Fibroblast of gingiva (primary cell): ENCODE results near the gene PLA2G5.
A peak's percentile ranks its signal among the peaks of the same experiment; 100 is the strongest.
"Not testable (repeated sequence)": the region's sequence is repeated elsewhere in the genome, so short reads cannot be mapped to it uniquely, and the experiment has no call there.

Experiments used
- DNase-seq: peaks from one replicate; pipeline ENCODE4 v3.0.0-alpha.2; 2011; ENCODE audit warnings: low read depth

PLA2G5 gene

GRCh38 chr1:20117236-20117635 lies 47.2 kb downstream of the PLA2G5 start:
- no peak for DNase-seq

DNA sequence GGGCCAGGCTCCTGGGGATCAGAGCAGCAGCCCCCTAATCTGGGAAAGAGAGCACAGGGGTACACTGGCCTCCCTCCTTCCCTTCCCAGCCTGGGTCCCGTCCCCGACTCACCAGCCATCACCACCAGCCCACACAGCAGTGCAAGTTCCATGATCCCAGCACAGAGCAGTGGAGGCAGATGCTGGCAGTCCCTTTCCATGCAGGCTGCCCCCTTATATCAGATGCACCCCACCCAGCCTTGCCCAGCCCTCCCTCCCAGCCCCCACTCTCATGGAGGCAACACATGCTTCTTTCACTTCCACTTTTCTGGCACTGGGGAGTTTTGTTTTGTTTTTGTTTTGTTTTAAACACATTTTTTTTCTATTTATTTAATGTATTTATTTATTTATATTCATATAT lies 49.4 kb downstream of the PLA2G5 start, which contains the start of gene PLA2G2D:
TSS of gene PLA2G2D (minus strand) at position 190 of the 400 bp plus-strand sequence. CDS start at position 152, 38 bp downstream.
- no peak for DNase-seq

- DNase-seq = no peak
Measured at GRCh38 chr1:20120796-20121195, 50.8 kb downstream of the PLA2G5 start.

DNA sequence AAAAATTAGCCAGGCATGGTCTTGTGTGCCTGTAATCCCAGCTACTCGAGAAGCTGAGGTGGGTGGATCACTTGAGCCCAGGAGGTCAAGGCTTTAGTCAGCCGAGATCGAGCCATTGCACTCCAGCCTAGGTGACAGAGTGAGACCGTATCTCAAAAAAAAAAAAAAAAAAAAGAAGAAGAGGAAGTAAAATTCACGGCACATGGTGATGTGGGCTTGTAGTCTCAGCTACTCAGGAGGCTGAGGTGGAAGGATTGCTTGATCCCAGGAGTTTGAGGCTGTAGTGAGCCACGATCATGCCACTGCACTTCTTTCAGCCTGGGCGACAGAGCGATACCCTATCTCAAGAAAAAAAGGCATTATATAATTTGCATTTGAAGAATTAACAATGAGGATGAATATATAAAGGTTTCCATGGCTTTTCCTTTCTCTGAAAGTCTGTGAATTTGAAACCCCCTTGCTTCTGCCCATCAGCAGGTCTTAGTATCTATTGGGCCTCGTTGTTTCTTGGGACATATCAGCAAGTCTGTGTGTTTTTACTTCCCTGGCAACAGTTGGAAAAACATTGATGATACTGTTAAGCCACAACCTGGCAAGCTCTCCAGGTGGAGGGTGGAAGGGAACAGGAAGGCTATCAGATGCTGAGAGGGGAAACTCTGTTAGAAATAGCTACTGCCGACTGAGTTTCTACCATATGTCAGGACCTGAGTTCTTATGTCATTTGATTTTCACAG lies 53.9 kb downstream of the PLA2G5 start:
- no peak for DNase-seq

DNA sequence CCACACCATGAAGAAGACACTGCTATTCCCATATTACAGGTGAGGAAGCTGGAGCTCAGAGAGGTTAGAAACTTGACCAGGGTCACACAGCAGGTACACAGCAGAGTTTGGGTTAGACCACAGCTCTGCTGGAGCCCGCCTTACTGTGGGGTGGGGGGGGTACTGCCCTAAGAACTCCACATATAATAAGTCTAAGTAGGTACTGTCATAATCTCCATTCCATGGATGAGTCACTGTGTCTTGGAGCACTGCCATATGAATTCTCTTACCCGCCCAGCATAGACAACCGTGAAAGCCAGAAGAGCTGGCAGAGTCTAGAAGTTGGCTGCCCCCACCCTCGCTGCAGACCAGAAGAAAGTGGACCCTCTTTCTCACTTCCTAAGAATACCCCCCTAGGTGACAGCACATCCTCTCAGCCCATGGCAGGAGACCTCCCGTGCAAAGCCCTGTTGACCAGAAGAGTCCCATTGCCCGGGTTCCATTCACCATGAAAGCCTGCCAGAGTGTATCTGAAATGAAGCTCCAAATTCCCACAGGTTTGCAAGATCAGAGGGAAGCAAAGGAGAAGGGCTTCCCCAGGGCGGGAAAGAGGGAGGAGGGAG lies 54.6 kb downstream of the PLA2G5 start:
- DNase-seq = peak; percentile 30

- no peak for DNase-seq
Measured at GRCh38 chr1:20125100-20125499, 55.1 kb downstream of the PLA2G5 start.

DNA sequence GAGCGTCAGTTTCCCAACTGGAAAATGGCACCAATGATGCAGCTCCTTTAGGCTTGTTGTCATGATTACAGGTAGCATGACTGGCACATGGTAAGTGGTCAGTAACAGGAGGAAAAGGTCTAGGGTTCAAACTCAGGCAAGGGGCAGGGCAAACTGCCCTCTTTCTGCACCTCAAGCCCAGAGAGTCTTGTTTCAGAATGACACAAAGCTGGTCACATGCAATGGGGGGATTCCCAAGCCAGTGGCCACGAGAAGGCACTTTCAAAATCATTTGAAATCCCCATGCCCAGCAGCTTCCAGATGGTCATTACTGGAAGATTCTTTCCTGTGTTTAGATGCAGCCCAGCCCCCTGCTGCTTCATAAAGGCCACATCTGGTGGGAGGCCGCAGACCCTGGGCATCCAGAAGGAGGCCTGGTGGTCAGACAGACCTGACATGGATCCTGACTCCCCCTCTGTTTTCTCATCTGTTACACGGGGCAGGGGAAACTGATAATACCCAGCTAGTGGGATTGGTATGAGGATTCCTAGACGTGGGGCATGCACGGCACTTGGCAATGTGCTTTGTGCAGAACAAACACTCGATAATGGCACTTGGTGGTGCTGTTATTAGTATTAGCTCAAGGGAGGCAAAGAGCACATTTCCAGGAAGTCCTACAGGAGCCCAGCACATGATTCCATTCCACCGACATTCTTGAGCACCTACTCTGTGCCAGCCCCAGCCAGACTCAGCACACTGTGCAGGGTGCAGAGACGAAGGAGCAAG lies 56.2 kb downstream of the PLA2G5 start:
- no peak for DNase-seq

DNA sequence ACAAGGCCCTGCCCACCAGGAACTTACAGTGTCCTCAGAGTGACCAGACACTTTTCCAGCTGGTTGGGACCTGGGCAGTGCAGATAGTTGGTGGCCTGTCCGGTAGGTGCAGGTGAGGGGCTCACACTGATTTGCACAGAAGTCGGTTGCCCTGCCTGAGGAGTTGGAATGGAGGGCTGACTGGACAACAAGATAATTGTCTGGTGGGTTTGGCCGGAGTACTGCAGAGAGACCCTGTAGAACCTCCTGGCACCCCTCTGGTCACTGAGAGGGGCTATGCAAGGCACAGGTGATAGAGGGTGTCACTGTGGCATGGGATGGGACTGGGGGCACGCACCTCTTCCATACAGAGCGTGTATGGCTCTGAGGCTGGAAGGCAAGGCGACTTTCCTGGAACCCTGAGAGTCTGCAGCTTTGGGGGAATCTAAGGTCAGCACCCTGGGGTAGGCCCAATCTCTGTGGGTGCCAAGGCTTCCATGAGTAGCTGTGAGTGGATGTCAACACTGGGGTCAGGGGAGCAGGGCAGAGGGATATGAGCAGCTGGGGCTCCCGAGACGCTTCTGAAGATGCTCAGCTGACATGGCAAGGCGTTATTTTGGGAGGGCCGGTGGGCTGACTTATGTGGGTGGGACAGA lies 56.9 kb downstream of the PLA2G5 start:
- no peak for DNase-seq

GRCh38 chr1:20130518-20130917 lies 60.5 kb downstream of the PLA2G5 start:
- not testable (repeated sequence) for DNase-seq

DNA sequence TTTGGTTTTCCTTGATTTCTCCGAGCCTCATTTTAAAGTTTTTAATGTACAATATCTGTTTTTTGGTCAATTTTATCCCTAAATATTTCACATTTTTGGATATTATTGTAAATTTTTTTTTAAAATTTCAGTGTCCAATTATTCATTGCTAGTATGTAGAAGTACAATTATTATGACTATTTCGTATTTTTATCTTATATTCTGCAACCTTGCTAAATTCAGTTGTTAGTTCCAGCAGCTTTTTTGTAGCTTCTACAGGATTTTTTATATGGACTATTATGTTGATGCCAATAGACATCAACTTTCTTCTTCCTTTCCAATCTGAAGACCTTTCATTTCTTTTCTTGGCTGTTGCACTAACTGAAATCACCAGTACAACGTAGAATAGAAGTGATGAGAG lies 65.0 kb downstream of the PLA2G5 start:
- DNase-seq = no peak

DNA sequence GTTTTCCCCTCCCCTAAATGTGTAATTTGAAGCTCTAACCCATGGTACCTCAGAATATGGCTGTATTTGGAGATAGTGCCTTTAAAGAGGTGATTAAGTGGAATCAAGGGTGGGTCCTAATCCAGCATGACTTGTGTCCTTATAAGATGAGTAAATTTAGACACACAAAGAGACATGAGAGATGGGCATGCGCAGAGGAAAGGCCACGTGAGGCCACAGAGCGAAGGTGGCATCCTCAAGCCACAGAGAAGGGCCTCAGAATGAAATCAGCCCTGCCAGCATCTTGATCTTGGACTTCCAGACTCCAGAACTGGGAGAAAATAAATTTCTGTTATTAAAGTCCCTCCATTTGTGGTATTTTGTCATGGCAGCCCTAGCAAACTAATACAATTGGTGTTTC lies 66.3 kb downstream of the PLA2G5 start:
- no peak for DNase-seq

GRCh38 chr1:20137055-20137454 lies 67.1 kb downstream of the PLA2G5 start:
- no peak for DNase-seq

DNA sequence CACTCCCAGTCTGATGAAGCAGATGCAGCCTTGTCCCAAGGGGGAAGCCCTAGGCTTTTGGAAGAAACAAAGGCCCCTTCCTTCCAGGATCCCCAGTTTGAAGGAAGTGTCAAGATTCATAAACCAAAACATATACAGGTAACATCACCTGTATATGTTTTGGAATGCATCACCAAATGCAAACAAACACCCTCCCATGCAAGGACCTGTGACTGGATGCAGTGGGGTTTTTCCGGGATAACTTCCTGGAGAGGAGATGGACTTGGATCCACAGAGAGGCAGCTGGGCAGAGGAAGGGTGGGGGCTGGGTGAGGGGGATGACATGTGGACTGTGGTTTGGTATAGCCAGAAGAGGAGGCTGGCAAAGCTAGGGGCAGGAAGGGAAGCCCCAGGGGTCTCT lies 67.6 kb downstream of the PLA2G5 start:
- DNase-seq = no peak

GRCh38 chr1:20138346-20138745 lies 68.4 kb downstream of the PLA2G5 start:
- no peak for DNase-seq

DNA sequence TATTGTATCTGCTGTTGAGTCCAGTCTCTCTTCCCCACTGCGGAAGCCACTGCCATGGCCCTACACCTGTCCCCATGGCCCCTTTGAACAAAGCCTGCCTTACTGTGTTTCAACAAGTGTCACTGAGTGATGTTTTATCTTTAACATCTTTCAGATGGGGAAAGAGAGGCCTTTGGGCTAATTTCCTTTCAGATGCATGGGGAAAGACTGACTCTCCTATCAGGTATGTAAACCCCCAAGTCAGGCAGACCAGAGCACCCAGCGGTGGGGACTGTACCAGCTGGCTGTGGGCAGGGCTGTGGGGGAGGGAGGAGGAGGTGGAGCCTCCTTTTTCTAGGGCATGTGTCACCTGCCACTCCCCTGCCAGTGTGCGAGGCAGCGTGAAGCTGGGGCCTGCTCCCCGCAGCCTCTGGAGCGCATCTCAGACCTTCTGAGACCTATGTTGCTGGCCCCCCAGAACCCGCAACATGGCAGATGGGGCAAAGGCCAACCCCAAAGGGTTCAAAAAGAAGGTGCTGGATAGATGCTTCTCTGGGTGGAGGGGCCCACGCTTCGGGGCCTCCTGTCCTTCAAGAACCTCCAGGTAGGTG lies 69.1 kb downstream of the PLA2G5 start, which contains the start of gene PLA2G2F:
TSS of gene PLA2G2F (plus strand) at position 363 of the 590 bp plus-strand sequence. CDS start at position 468, 105 bp downstream.
- no peak for DNase-seq

GRCh38 chr1:20139776-20140612 lies 70.0 kb downstream of the PLA2G5 start:
- DNase-seq = no peak

GRCh38 chr1:20141001-20141400 lies 71.0 kb downstream of the PLA2G5 start:
- DNase-seq = no peak

DNA sequence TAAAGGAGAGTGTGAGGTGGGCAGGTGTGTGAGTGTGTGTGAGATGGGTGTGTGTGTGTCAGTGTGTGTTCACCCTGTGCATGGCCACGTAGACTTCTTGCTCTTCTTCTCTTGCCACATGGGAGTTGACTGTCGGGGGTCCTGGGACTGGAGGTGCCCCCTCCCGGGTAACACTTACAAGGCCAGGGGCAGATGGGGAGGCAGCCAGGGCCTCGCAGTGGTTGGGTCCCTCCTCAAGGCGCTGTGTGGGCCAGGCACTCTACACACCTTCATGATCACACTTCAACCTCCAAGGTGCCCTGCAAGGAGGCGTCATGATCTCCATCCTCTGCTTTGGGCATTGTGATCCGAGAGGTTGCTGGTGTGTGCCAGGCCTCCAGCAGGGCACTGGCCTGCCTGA lies 71.5 kb downstream of the PLA2G5 start:
- DNase-seq = no peak
